Cerebellar cortex (tissue), 1 donor: Measurements from ENCODE around the gene CDC40.

Experiments used
- DNase-seq: peaks from one replicate; pipeline ENCODE4 v3.0.0-alpha.2; 2015; ENCODE audit warnings: low spot score

Gene CDC40

GRCh38 chr6:110180228-110181008, at the start of gene CDC40:
Gene CDC40, plus strand, starts transcription at chr6:110180427. Its CDS starts 18 bp downstream, at chr6:110180445.
- no peak for DNase-seq

GRCh38 chr6:110137924-110138887, 42.0 kb upstream of the CDC40 start:
- DNase-seq, result no peak

GRCh38 chr6:110139052-110139451, 41.2 kb upstream of the CDC40 start:
- no peak for DNase-seq

- no peak for DNase-seq
Measured at GRCh38 chr6:110140650-110141049, 39.6 kb upstream of the CDC40 start.

GRCh38 chr6:110147870-110148269, 32.4 kb upstream of the CDC40 start:
- no peak for DNase-seq

DNA sequence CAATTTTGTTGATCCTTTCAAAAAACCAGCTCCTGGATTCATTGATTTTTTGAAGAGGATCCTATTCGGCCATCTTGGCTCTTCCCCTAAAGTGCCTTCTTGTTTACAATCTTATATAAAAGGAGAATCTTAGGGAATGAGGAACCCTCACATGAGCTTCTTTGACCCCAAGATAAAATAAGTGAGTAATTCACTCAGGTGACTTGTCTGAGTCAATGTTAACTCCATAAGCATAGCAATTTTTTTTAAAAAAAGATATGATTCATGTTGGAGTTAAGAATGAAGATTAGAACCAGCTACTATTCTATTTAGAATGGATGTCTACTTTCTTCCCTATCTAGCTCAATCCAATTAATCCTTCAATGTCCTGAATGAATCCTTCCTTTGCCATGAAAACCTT, 21.7 kb upstream of the CDC40 start:
- DNase-seq, result no peak

DNA sequence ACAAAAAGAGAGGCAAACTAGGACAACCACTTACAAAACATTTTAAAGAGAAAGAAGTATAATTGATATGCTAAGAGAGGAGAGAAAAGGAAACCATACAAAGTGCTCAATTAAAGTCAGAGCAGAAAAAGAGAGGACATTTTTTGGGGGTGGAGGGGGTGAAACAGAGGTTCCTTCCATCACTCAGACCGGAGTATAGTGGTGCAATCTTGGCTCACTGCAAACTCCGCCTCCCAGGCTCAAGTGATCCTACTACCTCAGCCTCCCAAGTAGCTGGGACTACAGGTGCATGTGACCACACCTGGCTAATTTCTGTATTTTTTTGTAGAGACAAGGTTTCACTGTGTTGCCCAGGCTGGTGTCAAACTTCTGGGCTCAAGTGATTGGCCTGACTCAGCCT, 10.1 kb upstream of the CDC40 start:
- no peak for DNase-seq

DNA sequence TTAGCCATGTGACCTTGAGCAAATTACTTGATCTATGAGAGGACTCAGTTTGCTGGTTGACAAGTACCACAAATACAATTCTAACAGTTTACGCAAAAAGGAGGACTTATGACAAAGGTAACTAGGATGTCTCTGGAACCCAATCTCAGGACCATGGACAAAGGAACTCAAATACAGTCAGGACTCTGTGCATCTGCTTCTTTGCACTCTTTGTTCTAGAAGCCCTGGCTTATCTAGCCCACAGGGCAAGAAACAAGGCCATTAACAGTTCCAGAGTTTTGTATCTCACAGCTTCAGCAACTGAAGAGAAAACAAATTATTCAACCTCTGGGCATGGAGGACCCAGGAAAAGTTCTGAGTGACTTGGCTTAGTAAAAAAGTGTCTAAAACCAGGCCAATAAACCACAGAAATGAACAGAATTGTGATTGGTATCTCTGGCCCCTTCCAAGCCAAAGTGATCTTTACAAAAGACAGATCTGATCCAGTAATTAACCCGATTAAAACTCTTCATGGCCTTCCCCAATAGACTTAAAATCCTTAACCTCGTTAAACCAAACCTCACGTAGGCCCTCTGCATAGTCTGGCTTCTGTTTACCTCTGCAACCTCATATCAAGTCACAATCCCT, 6.6 kb upstream of the CDC40 start:
- no peak for DNase-seq

GRCh38 chr6:110178626-110179405, 1.4 kb upstream of the CDC40 start:
- peak; percentile 91 for DNase-seq

- peak; percentile 99 for DNase-seq
Measured at GRCh38 chr6:110179406-110180227, 610 bp upstream of the CDC40 start, which contains the start of gene WASF1. Gene WASF1, minus strand, starts transcription at chr6:110179670. Its CDS starts 52,069 bp downstream, at chr6:110127601.

DNA sequence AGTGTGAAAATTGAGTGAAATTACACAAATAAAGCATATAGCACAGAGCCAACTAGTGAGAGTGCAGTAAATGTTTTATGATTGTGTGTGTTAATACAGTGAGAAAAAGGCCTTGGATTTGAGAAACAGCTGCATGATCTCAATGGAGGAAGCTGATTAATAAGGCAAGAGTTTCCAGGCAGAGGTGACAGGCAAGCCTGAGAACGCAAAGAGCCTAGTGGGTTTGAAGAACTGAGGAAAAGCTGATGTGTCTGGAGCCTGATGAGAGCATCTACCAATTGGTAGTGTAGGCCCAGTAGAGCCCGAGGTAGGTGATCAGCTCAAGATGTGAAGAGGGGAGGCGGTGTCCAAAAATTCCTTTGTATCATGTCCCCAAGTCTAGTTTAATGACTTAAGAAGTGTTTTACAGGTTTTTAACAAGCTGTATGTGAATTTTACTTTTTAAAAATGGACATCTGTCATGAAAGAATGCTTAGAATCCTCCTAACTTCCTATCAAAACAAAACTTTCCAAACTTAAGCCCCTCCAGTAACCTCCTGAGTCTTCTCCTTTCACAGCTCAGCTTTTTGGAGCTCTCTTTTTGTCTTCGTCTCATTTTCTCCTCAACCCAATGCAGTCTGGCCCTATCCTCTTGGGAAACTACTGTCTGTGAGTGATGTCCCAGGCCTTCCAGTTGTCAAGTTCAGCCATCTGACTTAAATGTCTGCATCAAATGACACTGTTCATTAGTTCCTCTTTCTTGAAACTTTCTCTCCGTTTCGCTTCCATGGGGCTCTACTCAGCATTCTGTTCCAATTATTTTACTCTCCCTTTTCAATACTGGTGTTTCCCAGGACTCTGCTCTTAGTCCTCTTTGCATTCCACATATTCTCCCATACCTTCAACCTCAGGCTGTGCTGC, 1.2 kb downstream of the CDC40 start:
- no peak for DNase-seq

GRCh38 chr6:110183292-110183885, 3.2 kb downstream of the CDC40 start:
- no peak for DNase-seq

- DNase-seq, result no peak
Measured at GRCh38 chr6:110185879-110186278, 5.7 kb downstream of the CDC40 start.

- no peak for DNase-seq
Measured at GRCh38 chr6:110188791-110189190, 8.6 kb downstream of the CDC40 start.

DNA sequence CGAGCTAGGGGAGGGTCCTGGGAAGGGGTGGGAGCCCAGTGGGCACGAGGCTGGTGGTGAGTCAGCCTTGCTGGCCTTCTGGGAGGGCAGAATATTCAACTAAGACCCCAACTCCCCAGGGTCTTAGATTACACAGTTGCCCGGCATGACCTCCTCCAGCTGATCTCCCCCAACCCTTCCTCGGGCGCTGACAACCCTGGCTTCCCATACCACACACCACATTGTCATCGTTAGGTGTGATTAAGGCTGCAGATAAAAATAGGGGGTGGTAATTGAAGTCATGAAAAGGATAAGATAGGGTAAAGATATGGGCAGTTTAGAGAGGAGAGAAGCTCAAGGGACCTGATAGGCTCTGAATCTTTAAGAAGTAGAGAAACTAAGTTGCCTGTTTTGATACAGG, 10.5 kb downstream of the CDC40 start:
- DNase-seq, result no peak

DNA sequence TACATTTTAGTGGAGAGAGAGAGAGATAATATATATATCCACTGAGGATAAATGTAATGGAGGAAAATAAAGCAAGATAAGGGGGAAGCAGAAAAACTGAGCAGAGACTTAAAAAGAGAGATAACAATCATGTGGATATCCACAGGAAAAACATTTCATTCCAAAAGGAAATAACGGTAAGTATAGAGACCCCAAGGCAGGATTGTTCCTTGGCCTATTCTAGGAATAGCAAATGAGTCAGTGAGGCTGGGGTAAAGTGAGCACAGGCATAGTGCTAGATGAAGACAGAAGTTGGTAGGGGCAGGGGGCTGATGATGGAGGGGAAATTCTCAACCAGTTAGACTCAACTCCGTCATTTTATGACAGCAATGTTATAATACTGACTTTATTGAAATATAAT, 11.2 kb downstream of the CDC40 start:
- DNase-seq, result no peak

DNA sequence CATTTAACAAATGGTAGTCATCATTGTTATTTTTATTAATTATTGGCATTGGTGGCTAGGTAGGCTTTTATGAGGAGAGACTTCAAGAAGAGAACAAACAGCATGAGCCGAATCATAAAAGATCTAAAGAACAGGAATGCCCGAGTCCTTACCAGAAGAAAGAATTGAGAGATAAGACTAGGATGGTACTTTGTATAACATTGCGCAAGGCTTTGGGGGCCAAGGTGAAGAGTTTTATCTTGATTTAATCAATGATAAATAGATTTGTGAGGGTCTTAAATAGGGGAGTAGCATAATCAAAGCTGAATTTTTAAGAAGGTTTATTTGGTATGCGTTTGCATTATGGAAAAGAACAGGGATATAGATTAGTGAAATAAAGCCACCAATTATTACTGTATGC, 15.4 kb downstream of the CDC40 start:
- DNase-seq, result no peak

DNA sequence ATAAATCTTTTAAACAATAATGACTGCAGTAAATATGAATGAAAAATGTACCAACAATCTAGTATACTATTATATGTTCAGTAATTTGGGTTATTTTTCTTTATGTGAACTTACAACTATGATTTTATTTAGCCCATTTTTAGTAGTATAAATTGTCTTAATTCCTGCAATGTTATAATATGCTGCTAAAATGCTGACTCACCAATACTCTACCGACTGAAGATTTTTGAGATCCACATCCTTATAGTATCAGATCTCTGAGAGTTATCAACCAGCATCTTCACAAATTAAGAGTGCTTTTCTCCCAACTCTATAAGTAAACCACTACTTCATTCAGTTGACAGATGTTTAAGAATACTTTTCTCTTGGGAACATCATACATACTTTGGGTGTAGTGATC, 16.6 kb downstream of the CDC40 start:
- no peak for DNase-seq

- no peak for DNase-seq
Measured at GRCh38 chr6:110198561-110198960, 18.3 kb downstream of the CDC40 start.
